Neuronal stem cell (in vitro differentiated cells): ENCODE results near the gene LTB.

Experiments
- DNase-seq: peaks from one replicate; pipeline ENCODE4 v3.0.0-alpha.2; 2013; ENCODE audit warnings: low spot score
- H2AFZ ChIP-seq: one replicate; pipeline ENCODE4 v1.6.1; 2013; ENCODE audit warnings: mild to moderate bottlenecking, low read length, inconsistent platforms
- H2AK5ac ChIP-seq: 2 replicates; pipeline ENCODE4 v1.6.1; 2013; ENCODE audit warnings: low read depth, mild to moderate bottlenecking, inconsistent platforms, low read length, moderate library complexity, mixed read lengths
- H2BK120ac ChIP-seq: 2 replicates; pipeline ENCODE4 v1.6.1; 2013; ENCODE audit warnings: low read depth, mild to moderate bottlenecking, inconsistent platforms, low read length, moderate library complexity, mixed read lengths
- H2BK12ac ChIP-seq: one replicate; pipeline ENCODE4 v1.6.1; 2013; ENCODE audit warnings: low read length, inconsistent platforms
- H2BK15ac ChIP-seq: 2 replicates; pipeline ENCODE4 v1.6.1; 2013; ENCODE audit warnings: mild to moderate bottlenecking, low read length, inconsistent platforms, mixed read lengths
- H2BK5ac ChIP-seq: one replicate; pipeline ENCODE4 v1.6.1; 2013; ENCODE audit warnings: inconsistent platforms, mild to moderate bottlenecking, low read length, moderate library complexity
- H3K14ac ChIP-seq: one replicate; pipeline ENCODE4 v1.6.1; 2013; ENCODE audit warnings: low read length, inconsistent platforms
- H3K18ac ChIP-seq: 2 replicates; pipeline ENCODE4 v1.6.1; 2013; ENCODE audit warnings: low read length, inconsistent platforms
- H3K23ac ChIP-seq: 2 replicates; pipeline ENCODE4 v1.6.1; 2013; ENCODE audit warnings: low read depth, mild to moderate bottlenecking, mixed read lengths, low read length, inconsistent platforms; ENCODE audit not compliant: poor library complexity
- H3K27ac ChIP-seq: replicated peaks from 3 replicates; pipeline ENCODE4 v1.5.1; 2013; ENCODE audit warnings: low read length, inconsistent platforms
- H3K27me3 ChIP-seq, 3 experiments: 2 replicates each; pipeline ENCODE4 v1.6.1; 2013; ENCODE audit warnings: low read length in 3 of 3, mild to moderate bottlenecking in 2 of 3, inconsistent platforms in 1 of 3, low read depth in 1 of 3, mixed read lengths in 1 of 3, moderate library complexity in 1 of 3; ENCODE audit not compliant: control insufficient read depth in 3 of 3, insufficient read depth in 3 of 3
- H3K36me3 ChIP-seq, 2 donors: replicated peaks in 1 of 2; 2 replicates each; pipeline ENCODE4 v1.6.1; 2013; ENCODE audit warnings: low read length in 2 of 2; ENCODE audit not compliant: control insufficient read depth in 2 of 2, insufficient read depth in 2 of 2
- H3K4ac ChIP-seq: 2 replicates; pipeline ENCODE4 v1.6.1; 2013; ENCODE audit warnings: inconsistent platforms, mild to moderate bottlenecking, low read length, moderate library complexity
- H3K4me1 ChIP-seq, 2 donors: 1 replicate in 1 of 2; 2 replicates in 1 of 2; pipeline ENCODE4 v1.6.1; 2013; ENCODE audit warnings: low read length in 2 of 2, low read depth in 1 of 2; ENCODE audit not compliant: control insufficient read depth in 2 of 2, insufficient read depth in 1 of 2
- H3K4me2 ChIP-seq: one replicate; pipeline ENCODE4 v1.6.1; 2013; ENCODE audit warnings: mild to moderate bottlenecking, low read length, inconsistent platforms; ENCODE audit not compliant: insufficient read depth, poor library complexity, severe bottlenecking
- H3K4me3 ChIP-seq, 2 donors: 2 replicates each; pipeline ENCODE4 v1.5.1; 2013; ENCODE audit warnings: low read length in 2 of 2, mild to moderate bottlenecking in 2 of 2, inconsistent platforms in 1 of 2, moderate library complexity in 1 of 2
- H3K79me1 ChIP-seq: one replicate; pipeline ENCODE4 v1.6.1; 2013; ENCODE audit warnings: low read depth, mild to moderate bottlenecking, inconsistent platforms, low read length, moderate library complexity
- H3K9ac ChIP-seq: one replicate; pipeline ENCODE4 v1.6.1; 2013; ENCODE audit warnings: mild to moderate bottlenecking, low read depth, low read length, inconsistent platforms; ENCODE audit not compliant: poor library complexity
- H3K9me3 ChIP-seq, 2 donors: replicated peaks in 1 of 2; 2 replicates each; pipeline versions ENCODE3 to v1.6.1; 2013; ENCODE audit warnings: low read length in 2 of 2, mild to moderate bottlenecking in 2 of 2, inconsistent platforms in 1 of 2, low read depth in 1 of 2, mixed read lengths in 1 of 2, moderate library complexity in 1 of 2; ENCODE audit not compliant: control insufficient read depth in 2 of 2, insufficient read depth in 1 of 2
- H4K8ac ChIP-seq: one replicate; pipeline ENCODE4 v1.6.1; 2013; ENCODE audit warnings: low read depth, mild to moderate bottlenecking, inconsistent platforms, low read length, moderate library complexity
- H4K91ac ChIP-seq: one replicate; pipeline ENCODE4 v1.6.1; 2013; ENCODE audit warnings: low read length, low read depth, mild to moderate bottlenecking, inconsistent platforms; ENCODE audit not compliant: poor library complexity
- WGBS, 2 donors: extraction: QIAGEN DNeasy Blood & Tissue Kit; methylation state at CpG; one replicate each; pipeline ENCODE4 v1.1.7; 2013; ENCODE audit warnings: missing lambda C conversion rate in 2 of 2, mixed read lengths in 1 of 2; ENCODE audit not compliant: insufficient read length in 2 of 2, insufficient replicate concordance in 1 of 2; ENCODE audit errors: extremely low coverage in 2 of 2; 5-methylcytosine and 5-hydroxymethylcytosine counted together

LTB gene

GRCh38 chr6:31534521-31535040 is 47.6 kb downstream of the LTB start:
- Histone ChIP-seq H2BK15ac (no peak overlapping the region), H3K4me2 (no peak overlapping the region), H3K4ac (no peak overlapping the region), H2BK12ac (no peak overlapping the region), H2AK5ac (no peak overlapping the region), H2BK5ac (no peak overlapping the region), H3K23ac (peak overlapping the region; percentile 48), H3K18ac (no peak overlapping the region), H3K27ac (no peak overlapping the region), H3K36me3 (peaks cover 79 to 100% of the 10 kb centered on the region in 2 donors), H3K9ac (no peak overlapping the region), H2BK120ac (no peak overlapping the region), H4K91ac (no peak overlapping the region), H2AFZ (no peak overlapping the region), H3K4me1 (peaks cover 3 to 10% of the 10 kb centered on the region in 2 donors), H4K8ac (no peak overlapping the region), H3K27me3 (no peaks in the 10 kb centered on the region), H3K79me1 (peaks cover 12% of the 10 kb centered on the region), H3K9me3 (no peaks in the 10 kb centered on the region), H3K4me3 (no peak overlapping the region), H3K14ac (no peak overlapping the region)
- no CpG with 5 or more reads among the region's 24 CpGs for WGBS, 2 donors
- DNase-seq: no peak

- H3K27me3 ChIP-seq: no peaks in the 10 kb centered on the region
- no peak overlapping the region for H2BK5ac ChIP-seq
- no peak overlapping the region for H3K4me3 ChIP-seq
- no CpG with 5 or more reads among the region's 6 CpGs for WGBS, 2 donors
- H3K14ac ChIP-seq: no peak overlapping the region
- peaks cover 73 to 98% of the 10 kb centered on the region in 2 donors for H3K36me3 ChIP-seq
- H2AK5ac ChIP-seq: no peak overlapping the region
- H2BK15ac ChIP-seq: no peak overlapping the region
- peaks cover 2 to 5% of the 10 kb centered on the region in 2 donors for H3K4me1 ChIP-seq
- H3K9me3 ChIP-seq: no peaks in the 10 kb centered on the region
- H4K8ac ChIP-seq: no peak overlapping the region
- no peak overlapping the region for H3K23ac ChIP-seq
- DNase-seq: no peak
- no peak overlapping the region for H3K4me2 ChIP-seq
- no peak overlapping the region for H2BK120ac ChIP-seq
- H3K18ac ChIP-seq: no peak overlapping the region
- no peak overlapping the region for H4K91ac ChIP-seq
- peaks cover 12% of the 10 kb centered on the region for H3K79me1 ChIP-seq
- H2AFZ ChIP-seq: no peak overlapping the region
- H2BK12ac ChIP-seq: no peak overlapping the region
- H3K27ac ChIP-seq: no peak overlapping the region
- H3K4ac ChIP-seq: no peak overlapping the region
- no peak overlapping the region for H3K9ac ChIP-seq
Observed at GRCh38 chr6:31534011-31534410, 48.2 kb downstream of the LTB start.

- H3K27me3 ChIP-seq: no peaks in the 10 kb centered on the region
- no peak overlapping the region for H4K91ac ChIP-seq
- H3K4me1 ChIP-seq: peaks cover 0 to 2% of the 10 kb centered on the region in 2 donors
- no peak overlapping the region for H2BK15ac ChIP-seq
- H2BK5ac ChIP-seq: no peak overlapping the region
- no peak overlapping the region for H4K8ac ChIP-seq
- H3K4me3 ChIP-seq: no peak overlapping the region
- H2AK5ac ChIP-seq: no peak overlapping the region
- no peak overlapping the region for H2BK120ac ChIP-seq
- no peak overlapping the region for H2BK12ac ChIP-seq
- H3K27ac ChIP-seq: no peak overlapping the region
- WGBS, 2 donors: no CpG with 5 or more reads among the region's 1 CpG
- H3K4ac ChIP-seq: no peak overlapping the region
- H3K14ac ChIP-seq: no peak overlapping the region
- no peak overlapping the region for H2AFZ ChIP-seq
- peaks cover 8% of the 10 kb centered on the region for H3K79me1 ChIP-seq
- H3K36me3 ChIP-seq: peaks cover 67 to 92% of the 10 kb centered on the region in 2 donors
- DNase-seq: no peak
- no peak overlapping the region for H3K18ac ChIP-seq
- no peak overlapping the region for H3K23ac ChIP-seq
- no peak overlapping the region for H3K4me2 ChIP-seq
- H3K9ac ChIP-seq: no peak overlapping the region
- no peaks in the 10 kb centered on the region for H3K9me3 ChIP-seq
Observed at GRCh38 chr6:31533455-31533841, 48.8 kb downstream of the LTB start.

- no peak overlapping the region for H2BK15ac ChIP-seq
- H3K9me3 ChIP-seq: no peaks in the 10 kb centered on the region
- no peak overlapping the region for H3K4me3 ChIP-seq
- H4K8ac ChIP-seq: no peak overlapping the region
- no peak overlapping the region for H2AFZ ChIP-seq
- H2BK12ac ChIP-seq: no peak overlapping the region
- peaks cover 8% of the 10 kb centered on the region for H3K79me1 ChIP-seq
- H3K27ac ChIP-seq: peak overlapping the region; percentile 34
- H3K18ac ChIP-seq: no peak overlapping the region
- no peak overlapping the region for H2BK5ac ChIP-seq
- no peaks in the 10 kb centered on the region for H3K27me3 ChIP-seq
- no peak overlapping the region for H4K91ac ChIP-seq
- no peak for DNase-seq
- H3K36me3 ChIP-seq: peaks cover 63 to 86% of the 10 kb centered on the region in 2 donors
- no CpG with 5 or more reads among the region's 9 CpGs for WGBS, 2 donors
- H3K9ac ChIP-seq: no peak overlapping the region
- H2BK120ac ChIP-seq: no peak overlapping the region
- no peak overlapping the region for H3K4ac ChIP-seq
- no peak overlapping the region for H3K23ac ChIP-seq
- H3K4me1 ChIP-seq: peaks cover 0 to 2% of the 10 kb centered on the region in 2 donors
- no peak overlapping the region for H2AK5ac ChIP-seq
- no peak overlapping the region for H3K4me2 ChIP-seq
- no peak overlapping the region for H3K14ac ChIP-seq
Observed at GRCh38 chr6:31532644-31533454, 49.4 kb downstream of the LTB start.
